Sigmoid colon (tissue), 7 donors: ENCODE data around the gene ZNF705A. TPM values are rescaled to one million over a fixed set of nuclear protein-coding genes. Genes with fewer than 3 reads are reported as not detected.
"Not testable (repeated sequence)": the region's sequence is repeated elsewhere in the genome, so short reads cannot be mapped to it uniquely, and the experiment has no call there.

ENCODE experiments used
- DNase-seq: peaks from one replicate; pipeline ENCODE4 v3.0.0-alpha.2; 2019
- H3K27ac ChIP-seq, 4 donors: fragments of 200-600 bp; sonication (generic); one replicate each; pipeline ENCODE4 v1.5.1; 2016 to 2019; ENCODE audit warnings: mild to moderate bottlenecking in 1 of 4
- H3K27me3 ChIP-seq, 3 donors: fragments of 200-600 bp; sonication (generic); one replicate each; pipeline ENCODE4 v1.5.1; 2019; ENCODE audit warnings: mild to moderate bottlenecking in 1 of 3
- H3K36me3 ChIP-seq, 4 donors: fragments of 200-600 bp; sonication (generic); one replicate each; pipeline ENCODE4 v1.5.1; 2016 to 2019
- H3K4me1 ChIP-seq, 4 donors: fragments of 200-600 bp; sonication (generic); one replicate each; pipeline ENCODE4 v1.5.1; 2017 to 2019
- H3K4me3 ChIP-seq, 4 donors: fragments of 200-600 bp; sonication (generic); one replicate each; pipeline ENCODE4 v1.5.1; 2017 to 2019; ENCODE audit warnings: mild to moderate bottlenecking in 2 of 4, moderate library complexity in 1 of 4
- H3K9me3 ChIP-seq, 4 donors: fragments of 200-600 bp in 3 of 4; sonication (generic) in 3 of 4; one replicate each; pipeline versions ENCODE4 v1.5.1 to v1.6.1; 2013 to 2019
- CTCF ChIP-seq, 4 experiments: fragments of 450-650 bp in 3 of 4; fragments of 200-600 bp in 1 of 4; IDR thresholded peaks; one replicate each; pipeline ENCODE4 v1.5.1; 2016 to 2019; ENCODE audit warnings: antibody characterized with exemption in 4 of 4, mild to moderate bottlenecking in 3 of 4, moderate library complexity in 2 of 4
- EP300 ChIP-seq, 4 donors: sonication (generic); formaldehyde crosslinking; IDR thresholded peaks; one replicate each; pipeline ENCODE4 v1.6.1; 2017; ENCODE audit warnings: antibody characterized with exemption in 4 of 4
- POLR2A ChIP-seq, 2 donors: fragments of 450-650 bp; IDR thresholded peaks; one replicate each; pipeline ENCODE4 v1.6.1; 2016; ENCODE audit warnings: antibody characterized with exemption in 2 of 2, mild to moderate bottlenecking in 2 of 2, moderate library complexity in 2 of 2
- POLR2AphosphoS5 ChIP-seq, 4 donors: sonication (generic); formaldehyde crosslinking; IDR thresholded peaks; one replicate each; pipeline ENCODE4 v1.6.1; 2017; ENCODE audit warnings: antibody characterized with exemption in 4 of 4
- WGBS, 2 donors: extraction: QIAGEN DNeasy Blood & Tissue Kit; methylation state at CpG; one replicate each; pipeline ENCODE4 v1.1.7; 2013; 5-methylcytosine and 5-hydroxymethylcytosine counted together
- intact Hi-C: fragments of 100-400 bp; cut with DNase I; formaldehyde crosslinking; loops from one replicate; pipeline ENCODE4 v1.15.1; 2023
- polyA plus RNA-seq, 3 donors: library from polyadenylated mRNA; stranded (reverse); fragments of 200-250 nt; gene quantifications; one replicate each; pipeline ENCODE4 v1.2.3, GENCODE V29; 2013
- total RNA-seq, 4 donors: library from RNA; depleted of rRNA; stranded (reverse); fragments of >200 nt; gene quantifications; one replicate each; pipeline ENCODE4 v1.1.0, GENCODE V29; 2016
- donor health status: healthy with polysubstance abuse.
- donor health status: Bipolar disorder and iron deficiency.
- donor health status: healthy.

ZNF705A gene
- total RNA-seq (not detected), polyA plus RNA-seq (not detected)

- no peak for TF ChIP-seq POLR2A (IDR thresholded peaks at IDR 0.05)
- TF ChIP-seq EP300 (IDR thresholded peaks at IDR 0.05) = no peak
- no peak for TF ChIP-seq POLR2AphosphoS5 (IDR thresholded peaks at IDR 0.05)
- no peak for TF ChIP-seq CTCF (IDR thresholded peaks at IDR 0.05)
- Histone ChIP-seq H3K27me3 (no peaks in the 10 kb centered on the region), H3K9me3 (no peaks in the 10 kb centered on the region), H3K4me1 (no peaks in the 10 kb centered on the region), H3K27ac (no peak within 1 kb of the TSS), H3K4me3 (no peak within 1 kb of the TSS), H3K36me3 (no peaks in the 10 kb centered on the region)
- 51 to 67% methylated on average over 3 of the region's 3 CpGs for WGBS, 2 donors
- intact Hi-C loops = no loop called here
- no peak for DNase-seq
Observed at GRCh38 chr12:8156845-8157244, at the start of gene ZNF705A. TSS of gene ZNF705A (plus strand) at chr12:8157015. CDS start at chr12:8172626, 15,611 bp downstream.

GRCh38 chr12:8108808-8109398 lies 47.9 kb upstream of the ZNF705A start:
- peak; percentile 75 for DNase-seq
- 0 to 1% methylated on average over 3 of the region's 3 CpGs for WGBS, 2 donors
- Histone ChIP-seq H3K4me3 (no peak overlapping the region), H3K9me3 (no peaks in the 10 kb centered on the region), H3K27ac (no peak overlapping the region), H3K4me1 (peaks cover 0 to 7% (median 4%) of the 10 kb centered on the region in 4 donors), H3K27me3 (no peaks in the 10 kb centered on the region), H3K36me3 (peaks cover 0 to 15% (median 3%) of the 10 kb centered on the region in 4 donors)
- intact Hi-C loops = no loop called here
- TF ChIP-seq CTCF (IDR thresholded peaks at IDR 0.05) (peak; percentile 75 to 97 (median 94)), POLR2AphosphoS5 (IDR thresholded peaks at IDR 0.05) (no peak), POLR2A (IDR thresholded peaks at IDR 0.05) (no peak), EP300 (IDR thresholded peaks at IDR 0.05) (no peak)

- intact Hi-C loops = not testable (repeated sequence)
Observed at GRCh38 chr12:8113117-8113516, 43.7 kb upstream of the ZNF705A start.

GRCh38 chr12:8120072-8120713 lies 36.6 kb upstream of the ZNF705A start:
- no peak overlapping the region for H3K4me3 ChIP-seq
- no peaks in the 10 kb centered on the region for H3K4me1 ChIP-seq
- TF ChIP-seq POLR2AphosphoS5 (IDR thresholded peaks at IDR 0.05) (no peak), EP300 (IDR thresholded peaks at IDR 0.05) (no peak), CTCF (IDR thresholded peaks at IDR 0.05) (no peak), POLR2A (IDR thresholded peaks at IDR 0.05) (no peak)
- WGBS, 2 donors = 92 to 95% methylated on average over 4 of the region's 4 CpGs
- no peak for DNase-seq
- intact Hi-C loops = no loop called here
- H3K27me3 ChIP-seq = no peaks in the 10 kb centered on the region
- H3K27ac ChIP-seq = no peak overlapping the region
- H3K9me3 ChIP-seq = no peaks in the 10 kb centered on the region
- H3K36me3 ChIP-seq = no peaks in the 10 kb centered on the region

More at GRCh38 chr12:8113117-8113516, 43.7 kb upstream of the ZNF705A start:
- not testable (repeated sequence) for H3K27ac ChIP-seq, H3K27me3 ChIP-seq, H3K9me3 ChIP-seq, H3K4me3 ChIP-seq, H3K36me3 ChIP-seq, H3K4me1 ChIP-seq, DNase-seq
- 94 to 95% methylated on average over 4 of the region's 4 CpGs for WGBS, 2 donors

- DNase-seq = no peak
- no peak for TF ChIP-seq EP300 (IDR thresholded peaks at IDR 0.05)
- no peak for TF ChIP-seq CTCF (IDR thresholded peaks at IDR 0.05)
- TF ChIP-seq POLR2A (IDR thresholded peaks at IDR 0.05) = no peak
- TF ChIP-seq POLR2AphosphoS5 (IDR thresholded peaks at IDR 0.05) = no peak
- Histone ChIP-seq H3K27ac (no peak within 1 kb of the TSS), H3K36me3 (no peaks in the 10 kb centered on the region), H3K4me3 (peak within 1 kb of the TSS in 1 of 4 donors; percentile 6), H3K4me1 (no peaks in the 10 kb centered on the region), H3K9me3 (no peaks in the 10 kb centered on the region), H3K27me3 (no peaks in the 10 kb centered on the region)
- intact Hi-C loops = no loop called here
- 50 to 84% methylated on average over 5 of the region's 5 CpGs for WGBS, 2 donors
Observed at GRCh38 chr12:8123124-8123912, 33.5 kb upstream of the ZNF705A start, which contains the start of gene CLEC4A. TSS of gene CLEC4A (plus strand) at chr12:8123617. CDS start at chr12:8123879, 262 bp downstream.
